OCI-LY3 (cell line): ENCODE measurements around the gene SLC26A1.

Experiments
- EZH2phosphoT487 ChIP-seq: fragments of 200-600 bp; shearing (Covaris generic); IDR thresholded peaks from 2 replicates; pipeline ENCODE4 v1.6.1; 2018; ENCODE audit warnings: antibody characterized with exemption, mixed run types, low read depth
- TF ChIP-seq, protein P1 (sequence below): fragments of 200-600, 300-600 bp; sonication (generic); IDR thresholded peaks from 2 replicates; pipeline ENCODE4 v1.5.1; 2014; ENCODE audit warnings: antibody characterized with exemption, low read length, low read depth

DNA sequence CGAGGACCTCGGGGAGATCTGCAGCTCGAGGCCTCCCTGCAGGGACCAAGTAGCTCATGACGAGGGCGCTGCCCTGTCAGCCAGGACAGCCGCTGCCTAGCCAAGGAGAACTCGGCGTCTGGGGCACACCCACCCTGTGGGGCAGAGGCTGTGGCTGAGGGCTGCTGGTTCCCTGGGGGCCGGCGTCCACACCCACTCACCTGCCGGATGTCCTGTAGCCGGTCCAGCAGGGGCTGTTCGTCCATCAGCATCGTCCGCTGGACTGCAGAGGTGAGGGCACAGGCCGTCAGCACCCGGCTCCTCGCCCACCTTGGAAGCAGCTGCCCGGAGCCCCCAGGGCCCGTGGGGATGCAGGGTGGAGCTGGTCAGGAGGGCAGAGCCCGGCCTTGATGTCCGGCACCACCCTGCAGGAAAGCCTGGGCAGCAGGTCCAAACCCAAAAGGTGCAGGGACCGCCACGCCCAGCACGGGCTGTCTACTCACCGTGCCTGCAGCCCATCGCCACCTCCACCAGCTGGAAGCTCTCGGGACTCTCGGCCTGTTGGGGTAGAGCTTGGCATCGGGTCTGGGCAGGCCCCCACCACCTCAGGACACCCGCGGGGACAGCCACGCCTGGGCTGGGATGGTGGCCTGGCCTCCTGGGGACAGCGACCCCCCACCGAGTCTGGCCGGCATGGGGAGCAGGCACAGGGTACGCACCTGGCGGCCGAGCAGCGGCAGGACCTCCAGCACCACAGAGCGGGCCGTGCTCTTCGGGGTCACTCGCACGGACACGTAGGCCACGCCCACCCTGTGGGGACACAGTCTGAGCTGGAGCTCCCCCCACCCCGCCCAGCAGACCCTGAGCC, 26.7 kb downstream of the SLC26A1 start:
- TF ChIP-seq, protein P1, sequence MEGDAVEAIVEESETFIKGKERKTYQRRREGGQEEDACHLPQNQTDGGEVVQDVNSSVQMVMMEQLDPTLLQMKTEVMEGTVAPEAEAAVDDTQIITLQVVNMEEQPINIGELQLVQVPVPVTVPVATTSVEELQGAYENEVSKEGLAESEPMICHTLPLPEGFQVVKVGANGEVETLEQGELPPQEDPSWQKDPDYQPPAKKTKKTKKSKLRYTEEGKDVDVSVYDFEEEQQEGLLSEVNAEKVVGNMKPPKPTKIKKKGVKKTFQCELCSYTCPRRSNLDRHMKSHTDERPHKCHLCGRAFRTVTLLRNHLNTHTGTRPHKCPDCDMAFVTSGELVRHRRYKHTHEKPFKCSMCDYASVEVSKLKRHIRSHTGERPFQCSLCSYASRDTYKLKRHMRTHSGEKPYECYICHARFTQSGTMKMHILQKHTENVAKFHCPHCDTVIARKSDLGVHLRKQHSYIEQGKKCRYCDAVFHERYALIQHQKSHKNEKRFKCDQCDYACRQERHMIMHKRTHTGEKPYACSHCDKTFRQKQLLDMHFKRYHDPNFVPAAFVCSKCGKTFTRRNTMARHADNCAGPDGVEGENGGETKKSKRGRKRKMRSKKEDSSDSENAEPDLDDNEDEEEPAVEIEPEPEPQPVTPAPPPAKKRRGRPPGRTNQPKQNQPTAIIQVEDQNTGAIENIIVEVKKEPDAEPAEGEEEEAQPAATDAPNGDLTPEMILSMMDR, result no peak
- no peak for TF ChIP-seq EZH2phosphoT487
